Fibroblast of pulmonary artery (primary cell): ENCODE results near the gene LSAMP.

ENCODE experiments used
- DNase-seq: peaks from one replicate; pipeline ENCODE4 v3.0.0-alpha.2; 2010; ENCODE audit warnings: low read depth
- H3K4me3 ChIP-seq: replicated peaks from 2 replicates; pipeline ENCODE4 v1.5.1; 2011; ENCODE audit warnings: low read depth, mild to moderate bottlenecking, control low read depth, low read length, moderate library complexity
- CTCF ChIP-seq: IDR thresholded peaks from 2 replicates; pipeline ENCODE4 v1.5.1; 2011; ENCODE audit warnings: mild to moderate bottlenecking, control low read depth, low read length, inconsistent platforms; ENCODE audit errors: missing control alignments

The LSAMP gene

GRCh38 chr3:116070061-116070460 is 375.2 kb downstream of the LSAMP start:
- DNase-seq, result no peak
- H3K4me3 ChIP-seq, result no peak overlapping the region
- TF ChIP-seq CTCF, result no peak

- no peak for DNase-seq
- no peak for TF ChIP-seq CTCF
These were observed 376.3 kb downstream of the LSAMP start for GRCh38 chr3:116069024-116069423.

GRCh38 chr3:116067326-116067725 is 378.0 kb downstream of the LSAMP start:
- no peak for TF ChIP-seq CTCF
- no peak for DNase-seq
- H3K4me3 ChIP-seq, result no peak overlapping the region

More at GRCh38 chr3:116069024-116069423, 376.3 kb downstream of the LSAMP start:
- H3K4me3 ChIP-seq, result no peak overlapping the region

GRCh38 chr3:116065501-116065900 is 379.8 kb downstream of the LSAMP start:
- no peak for TF ChIP-seq CTCF
- no peak overlapping the region for H3K4me3 ChIP-seq
- DNase-seq, result no peak

- no peak overlapping the region for H3K4me3 ChIP-seq
- no peak for DNase-seq
- TF ChIP-seq CTCF, result no peak
These were observed 380.6 kb downstream of the LSAMP start for GRCh38 chr3:116064646-116065045.

GRCh38 chr3:116059421-116060096 is 385.7 kb downstream of the LSAMP start:
- no peak for TF ChIP-seq CTCF
- DNase-seq, result peak; percentile 54
- H3K4me3 ChIP-seq, result no peak overlapping the region

- H3K4me3 ChIP-seq, result no peak overlapping the region
- no peak for DNase-seq
- TF ChIP-seq CTCF, result no peak
These were observed 386.4 kb downstream of the LSAMP start for GRCh38 chr3:116058844-116059243.
